GM12892 (cell line): ENCODE measurements around the gene ACSF3.

Source experiments
- POLR2A ChIP-seq: IDR thresholded peaks from 2 replicates; pipeline ENCODE4 v1.6.1; 2011; ENCODE audit warnings: low read depth, low read length, control low read depth
- POLR2AphosphoS5 ChIP-seq: IDR thresholded peaks from 2 replicates; pipeline ENCODE4 v1.6.1; 2011; ENCODE audit warnings: low read depth, low read length, control low read depth

- TF ChIP-seq POLR2AphosphoS5 (no peak), POLR2A (no peak)
Measured at GRCh38 chr16:89153848-89154271, 60.2 kb downstream of the ACSF3 start.
